SK-N-DZ (cell line): ENCODE results near the gene INPP5F.

Source experiments
- DNase-seq: peaks from one replicate; pipeline ENCODE4 v3.0.0-alpha.2; 2015; ENCODE audit warnings: low spot score

The INPP5F gene

DNA sequence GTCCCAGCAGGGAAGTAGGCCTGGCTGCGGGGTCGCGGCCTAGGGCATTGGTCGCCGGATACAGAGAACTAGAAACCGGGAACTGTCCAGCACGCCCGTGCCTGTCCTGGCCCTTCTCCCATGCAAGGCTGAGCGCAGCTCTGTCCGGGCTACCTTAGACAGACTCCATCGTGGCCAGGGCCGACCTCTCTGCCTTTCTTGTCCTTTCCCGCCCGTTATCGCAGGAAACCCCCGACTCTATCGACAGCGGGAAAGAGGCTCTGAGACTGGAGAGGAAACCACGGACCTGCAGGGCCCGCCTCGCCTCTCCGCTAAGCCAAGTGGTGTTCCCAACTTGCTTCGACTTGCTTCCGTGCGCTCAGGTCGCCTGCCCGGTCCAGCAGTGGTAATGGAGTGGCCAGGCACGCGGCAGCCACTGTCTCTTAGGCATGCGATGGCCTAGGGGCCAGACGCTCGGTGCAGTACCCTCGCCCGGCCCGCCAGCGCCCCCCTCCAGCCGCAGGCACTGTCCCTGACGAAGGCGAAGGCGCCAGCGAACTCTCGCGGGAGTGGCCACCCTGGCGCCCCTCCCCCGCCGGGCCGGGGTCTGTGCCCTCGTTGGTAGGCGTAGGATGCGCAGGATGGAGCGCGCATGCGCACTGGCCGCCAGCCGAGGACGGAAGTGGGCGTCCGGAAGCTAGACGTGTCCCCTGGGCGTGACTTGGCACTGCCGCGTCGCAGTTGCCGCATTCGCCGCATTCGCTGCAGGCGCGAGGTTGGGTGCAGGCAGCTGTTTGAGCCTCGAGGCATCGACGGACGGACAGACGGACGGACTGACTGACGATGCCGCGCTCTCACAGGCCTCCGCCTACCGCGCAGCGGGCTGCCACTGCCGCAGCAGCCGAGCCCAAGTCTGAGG, 92.4 kb downstream of the INPP5F start:
- DNase-seq: no peak

DNA sequence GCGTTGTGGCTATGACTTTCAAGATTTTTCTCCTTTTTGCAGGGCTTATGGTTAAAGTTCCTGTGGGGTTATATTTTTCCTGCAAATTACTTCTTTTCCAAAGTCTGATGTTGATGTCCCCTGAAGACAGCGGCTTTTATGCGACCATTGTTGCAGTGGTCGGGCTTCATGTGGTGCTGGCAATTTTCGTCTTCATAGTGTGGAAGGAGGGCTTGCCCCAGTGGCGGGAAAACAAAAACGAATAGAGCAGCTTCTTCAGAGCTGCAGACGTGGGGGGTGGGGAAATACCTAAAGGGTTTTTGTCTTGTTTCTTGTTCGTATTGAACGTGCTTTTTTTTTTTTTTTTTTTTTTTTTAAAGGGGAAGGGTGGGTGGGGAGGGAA, 93.0 kb downstream of the INPP5F start:
- no peak for DNase-seq

DNA sequence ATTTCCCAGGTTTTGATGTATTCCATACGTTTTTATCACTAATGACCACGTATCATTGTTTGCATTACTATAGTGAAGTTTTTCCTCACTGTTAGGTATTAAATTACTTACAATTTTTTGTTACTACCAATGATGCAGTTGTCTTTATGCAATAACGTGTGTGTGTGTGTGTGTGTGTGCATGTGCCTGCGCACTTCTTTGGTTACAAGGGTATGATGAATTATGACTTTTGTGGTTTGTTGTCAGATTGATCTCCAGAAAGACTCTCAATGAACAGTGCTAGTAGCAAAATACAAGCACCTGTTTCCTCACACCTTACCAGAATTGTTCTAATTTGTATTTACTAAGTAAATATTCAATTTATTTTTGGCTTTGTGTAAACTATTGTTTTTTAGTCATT, 95.3 kb downstream of the INPP5F start:
- no peak for DNase-seq

DNA sequence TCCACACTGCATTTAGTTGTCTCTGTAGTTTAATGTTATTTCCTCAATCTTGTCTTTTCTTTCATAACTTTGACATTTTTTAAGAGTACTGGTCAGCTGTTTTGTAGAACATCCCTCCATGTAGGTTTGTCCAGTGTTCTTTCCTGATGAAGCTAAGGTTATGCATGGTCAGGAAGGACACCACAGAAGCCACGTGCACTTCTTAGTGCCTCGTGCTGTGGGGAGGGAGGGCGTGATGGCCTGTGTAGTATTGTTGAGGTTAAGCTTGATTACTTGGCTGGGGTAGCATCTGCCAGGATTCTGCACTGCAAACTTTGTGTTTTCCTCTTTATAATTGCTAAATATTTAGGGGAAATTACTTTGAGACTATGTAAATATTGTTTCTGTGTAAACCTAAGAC, 98.4 kb downstream of the INPP5F start:
- DNase-seq: no peak

GRCh38 chr10:119826771-119827170, 100.9 kb downstream of the INPP5F start:
- no peak for DNase-seq

DNA sequence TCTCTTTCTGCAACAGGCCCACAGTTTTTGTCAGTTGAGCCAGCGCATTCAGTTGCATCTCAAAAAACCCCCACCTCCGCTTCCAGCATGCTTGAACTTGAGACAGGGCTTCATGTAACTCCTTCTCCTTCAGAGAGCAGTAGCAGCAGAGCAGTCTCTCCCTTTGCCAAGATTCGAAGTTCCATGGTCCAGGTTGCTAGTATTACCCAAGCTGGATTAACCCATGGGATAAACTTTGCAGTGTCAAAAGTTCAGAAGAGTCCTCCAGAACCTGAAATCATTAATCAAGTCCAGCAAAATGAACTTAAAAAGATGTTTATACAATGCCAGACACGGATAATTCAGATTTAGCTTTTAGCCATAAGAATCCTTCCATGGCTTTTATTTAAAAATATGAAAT, 101.6 kb downstream of the INPP5F start:
- DNase-seq: no peak

DNA sequence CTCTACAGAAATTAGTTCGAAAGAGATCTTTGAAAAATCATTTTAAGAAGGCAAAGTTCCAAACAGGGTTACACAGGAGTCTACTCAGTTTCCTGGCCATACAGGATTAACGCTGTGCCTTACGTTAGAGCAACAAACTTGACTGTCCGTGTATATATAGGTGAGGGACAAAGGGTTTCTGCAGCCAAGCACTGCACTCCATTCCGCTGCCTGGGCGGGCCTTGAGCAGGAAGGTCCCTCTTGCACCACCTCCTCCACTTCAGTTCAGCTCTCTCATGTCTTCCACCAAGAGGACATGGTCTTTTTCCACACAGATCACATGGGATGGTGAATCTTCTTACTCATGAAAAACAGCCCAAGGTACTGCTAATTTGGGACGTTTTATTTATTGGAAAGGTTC, 103.6 kb downstream of the INPP5F start:
- DNase-seq: no peak

DNA sequence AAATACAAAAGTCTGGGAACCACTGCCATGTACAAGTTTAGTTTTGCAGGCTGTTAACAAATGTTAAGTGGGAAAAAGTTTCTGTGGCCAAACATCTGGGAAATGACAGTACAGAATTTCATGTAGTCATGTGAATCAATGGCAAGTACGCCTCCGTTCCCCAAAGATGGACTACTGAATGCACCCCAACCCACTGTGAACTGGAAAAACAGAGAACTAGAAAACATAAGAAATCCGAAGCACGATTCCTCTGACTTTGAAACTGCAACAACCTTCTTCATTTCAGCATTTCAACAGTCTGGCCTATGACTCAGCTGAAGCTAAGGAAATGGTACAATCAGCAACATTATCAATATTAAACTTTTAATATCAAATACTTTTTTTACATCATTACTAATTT, 105.0 kb downstream of the INPP5F start:
- no peak for DNase-seq

- DNase-seq: no peak
These were observed 105.8 kb downstream of the INPP5F start for GRCh38 chr10:119831656-119832055.

- DNase-seq: no peak
These were observed 107.1 kb downstream of the INPP5F start for GRCh38 chr10:119832951-119833350.

GRCh38 chr10:119834188-119834587, 108.3 kb downstream of the INPP5F start:
- no peak for DNase-seq

- DNase-seq: no peak
These were observed 119.8 kb downstream of the INPP5F start for GRCh38 chr10:119845656-119846055.

DNA sequence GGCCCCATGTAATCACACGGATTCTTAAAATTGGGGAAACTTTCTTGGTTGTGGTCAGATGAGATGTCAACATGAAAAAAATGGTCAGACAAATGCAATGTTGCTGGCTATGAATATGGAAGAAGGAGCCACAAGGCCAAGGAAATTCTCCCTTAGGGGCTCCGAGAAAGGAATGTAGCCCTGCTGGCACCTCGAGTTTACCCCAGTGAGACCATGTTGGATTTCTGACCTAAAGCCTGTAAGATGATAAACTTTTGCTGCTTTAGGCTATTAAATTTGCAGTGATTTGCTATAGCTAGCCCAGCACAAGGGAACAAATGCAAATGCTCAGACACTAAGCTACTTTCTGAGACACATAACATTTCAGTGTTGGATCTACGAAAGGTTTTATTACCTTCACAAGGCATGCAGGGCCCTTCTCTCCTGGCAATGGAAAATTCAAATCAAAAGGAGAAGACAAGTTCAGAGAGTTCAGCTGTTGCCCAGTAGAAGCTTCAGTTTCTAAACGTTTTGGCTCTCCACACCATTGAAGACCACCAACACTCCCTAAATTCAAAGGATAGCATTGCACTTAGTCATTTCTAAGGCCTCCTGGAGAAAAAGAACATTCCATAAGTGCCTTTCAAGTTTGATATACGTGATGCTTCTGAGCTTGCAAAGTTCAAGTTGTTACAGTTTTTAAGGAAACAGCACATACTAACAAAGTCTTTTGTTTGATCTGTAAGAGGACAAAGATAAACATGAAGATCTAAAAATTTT, 123.4 kb downstream of the INPP5F start:
- DNase-seq: no peak

GRCh38 chr10:119849944-119850343, 124.1 kb downstream of the INPP5F start:
- DNase-seq: no peak

DNA sequence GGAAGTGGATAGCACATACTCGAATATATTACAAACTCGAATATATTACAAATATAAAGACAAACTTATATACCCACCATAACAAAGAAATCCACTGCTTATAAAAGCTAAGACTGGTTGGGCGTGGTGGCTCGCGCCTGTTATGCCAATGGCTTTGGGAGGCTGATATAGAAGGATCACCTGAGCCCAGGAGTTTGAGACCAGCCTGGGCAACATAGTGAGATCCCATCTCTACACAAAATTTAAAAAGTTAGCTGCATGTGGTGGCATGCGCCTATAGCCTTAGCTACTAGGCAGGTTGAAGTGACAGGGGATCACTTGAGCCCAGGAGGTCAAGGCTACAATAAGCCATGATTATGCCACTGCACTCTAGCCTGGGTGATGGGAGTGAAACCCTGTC, 126.4 kb downstream of the INPP5F start:
- no peak for DNase-seq

- DNase-seq: no peak
These were observed 127.0 kb downstream of the INPP5F start for GRCh38 chr10:119852822-119853221.

DNA sequence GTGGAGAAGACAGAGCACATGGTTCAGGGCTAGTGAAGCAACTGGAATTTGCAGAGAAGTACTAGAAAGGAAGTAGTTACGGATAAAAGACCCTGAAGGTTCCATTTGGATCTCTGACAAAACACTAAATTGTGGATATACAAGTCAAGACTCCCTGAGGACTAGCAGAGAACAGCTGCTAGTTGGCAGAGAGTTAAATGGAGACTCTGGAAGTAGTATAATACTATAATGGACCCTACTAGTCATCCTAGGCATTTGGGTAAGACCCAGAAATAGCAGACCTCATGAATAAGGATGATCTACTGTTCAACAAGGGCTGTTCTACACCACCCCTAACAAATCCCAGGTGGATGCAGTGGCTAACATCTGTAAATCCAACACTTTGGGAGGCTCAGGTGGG, 127.7 kb downstream of the INPP5F start:
- DNase-seq: no peak

GRCh38 chr10:119858063-119858462, 132.2 kb downstream of the INPP5F start:
- DNase-seq: no peak

- peak; percentile 28 for DNase-seq
These were observed 133.8 kb downstream of the INPP5F start for GRCh38 chr10:119859420-119860258.

DNA sequence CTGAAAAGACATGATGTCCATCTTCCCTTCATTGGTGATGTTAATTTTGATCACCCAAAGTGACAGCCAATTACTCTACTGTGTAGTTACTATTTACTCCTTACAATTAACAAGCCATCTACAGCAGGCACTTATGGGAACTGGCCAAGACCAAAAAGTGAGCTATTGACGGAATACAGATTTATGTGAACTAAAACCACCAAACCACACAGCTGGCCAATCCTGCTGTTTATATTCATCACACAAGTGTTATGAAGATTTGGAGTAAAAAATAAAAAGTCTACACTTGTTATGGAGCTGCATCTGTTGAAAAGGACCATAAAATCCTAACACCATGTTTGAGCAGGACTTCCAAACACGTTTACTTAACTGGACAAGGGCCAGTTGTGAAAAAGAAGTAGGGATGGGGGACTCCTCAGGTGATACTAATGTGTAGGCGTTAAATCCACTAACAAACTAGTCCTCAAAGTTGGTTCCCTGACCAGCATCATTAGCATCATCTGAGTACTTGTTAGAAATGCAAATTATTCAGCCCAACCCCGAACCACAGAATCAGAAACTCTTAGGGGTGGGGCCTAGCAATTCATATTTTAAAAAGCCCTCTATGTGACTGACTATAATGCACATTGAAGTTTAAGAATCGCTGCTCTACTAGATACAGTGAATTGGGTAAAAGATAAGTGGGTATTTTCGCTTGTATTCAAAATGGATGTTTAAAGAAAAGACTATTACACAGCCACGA, 135.2 kb downstream of the INPP5F start:
- no peak for DNase-seq

- no peak for DNase-seq
These were observed 136.7 kb downstream of the INPP5F start for GRCh38 chr10:119862524-119862923.
